DMS114 treated with DMSO at 0.1 percent for 48 hours (cell line): ENCODE data around the gene TAC3.
"Not testable (repeated sequence)": the region's sequence is repeated elsewhere in the genome, so short reads cannot be mapped to it uniquely, and the experiment has no call there.

Source experiments
- DNase-seq: peaks from one replicate; lab custom pipeline; 2025; ENCODE audit not compliant: unreplicated experiment; lab: John Stamatoyannopoulos, UW

Gene TAC3

GRCh38 chr12:56987551-56988053, 28.7 kb downstream of the TAC3 start:
- peak; percentile 79 for DNase-seq

GRCh38 chr12:56987011-56987410, 29.3 kb downstream of the TAC3 start:
- no peak for DNase-seq

- DNase-seq = not testable (repeated sequence)
These were observed 30.6 kb downstream of the TAC3 start for GRCh38 chr12:56985714-56986113.

- DNase-seq = no peak
These were observed 32.9 kb downstream of the TAC3 start for GRCh38 chr12:56983386-56983785.

- DNase-seq = not testable (repeated sequence)
These were observed 33.6 kb downstream of the TAC3 start for GRCh38 chr12:56982578-56983236.

GRCh38 chr12:56980941-56981530, 35.3 kb downstream of the TAC3 start:
- no peak for DNase-seq

GRCh38 chr12:56980268-56980667, 36.1 kb downstream of the TAC3 start:
- DNase-seq = no peak

GRCh38 chr12:56979628-56980027, 36.7 kb downstream of the TAC3 start:
- DNase-seq = no peak

- DNase-seq = no peak
These were observed 37.8 kb downstream of the TAC3 start for GRCh38 chr12:56978397-56979138.

- DNase-seq = not testable (repeated sequence)
These were observed 39.0 kb downstream of the TAC3 start for GRCh38 chr12:56977361-56977760.

GRCh38 chr12:56974224-56974623, 42.1 kb downstream of the TAC3 start:
- not testable (repeated sequence) for DNase-seq

GRCh38 chr12:56968910-56969309, 47.4 kb downstream of the TAC3 start:
- DNase-seq = not testable (repeated sequence)

- DNase-seq = not testable (repeated sequence)
These were observed 50.2 kb downstream of the TAC3 start for GRCh38 chr12:56965997-56966642.

- DNase-seq = not testable (repeated sequence)
These were observed 51.2 kb downstream of the TAC3 start for GRCh38 chr12:56965124-56965523.

- DNase-seq = not testable (repeated sequence)
These were observed 52.8 kb downstream of the TAC3 start for GRCh38 chr12:56963557-56963956.

- not testable (repeated sequence) for DNase-seq
These were observed 54.1 kb downstream of the TAC3 start for GRCh38 chr12:56962247-56962646.
